Measurements from ENCODE around the gene SNRNP25. TPM values are rescaled to one million over a fixed set of nuclear protein-coding genes. Genes with fewer than 3 reads are reported as not detected.

SNRNP25 gene
- total and polyA plus RNA-seq, 2 of the 8 experiments (the other 6 are each of a cell fraction or from before 2014, with no cell fraction given), result 53.0 to 58.4 TPM

GRCh38 chr16:53346-54236 is at the start of gene SNRNP25, which contains the start of gene POLR3K (continued):
- TF ChIP-seq CTCF (IDR thresholded peaks at IDR 0.05; ENCODE audit: control extremely low read depth in 1 of 3, insufficient read depth in 1 of 3, low read depth in 1 of 3, low read length in 3 of 3), result no peak
- no peak for TF ChIP-seq JUND (IDR thresholded peaks at IDR 0.05; ENCODE audit: low read length)
- TF ChIP-seq NANOG (IDR thresholded peaks at IDR 0.05; ENCODE audit: insufficient read depth, low read depth, low read length, poor library complexity, severe bottlenecking), result no peak
- no peak for TF ChIP-seq CTBP2 (IDR thresholded peaks at IDR 0.05; ENCODE audit: borderline replicate concordance, insufficient read depth, insufficient read length, low read length)
- TF ChIP-seq SIRT6 (IDR thresholded peaks at IDR 0.05; ENCODE audit: low read length), result no peak
- TF ChIP-seq CBX5 (IDR thresholded peaks at IDR 0.05; ENCODE audit: low read depth, low read length), result no peak
- TF ChIP-seq TCF12 (IDR thresholded peaks at IDR 0.05; ENCODE audit: low read depth, low read length), result no peak
- TF ChIP-seq SIX5 (IDR thresholded peaks at IDR 0.05; ENCODE audit: low read depth, low read length), result no peak
- TF ChIP-seq CBX8 (IDR thresholded peaks at IDR 0.05; ENCODE audit: borderline replicate concordance, low read depth, low read length), result no peak
- TF ChIP-seq KDM5A (IDR thresholded peaks at IDR 0.05; ENCODE audit: low read length), result 0 out of 2 replicates have a peak, but pooled peaks have one; percentile 23
- TF ChIP-seq PHF8 (conservative IDR thresholded peaks at IDR 0.05; ENCODE audit: low read depth, low read length), result peak; percentile 76
